Ishikawa (cell line): ENCODE data around the gene SGO1.

Source experiments
- CEBPB ChIP-seq: IDR thresholded peaks from 2 replicates; pipeline ENCODE4 v1.6.1; 2012
- CREB1 ChIP-seq: IDR thresholded peaks from 2 replicates; pipeline ENCODE4 v1.6.1; 2012; ENCODE audit warnings: low read depth
- EGR1 ChIP-seq: IDR thresholded peaks from 2 replicates; pipeline ENCODE4 v1.6.1; 2012
- EP300 ChIP-seq: IDR thresholded peaks from 2 replicates; pipeline ENCODE4 v1.6.1; 2012; ENCODE audit warnings: borderline replicate concordance
- FOXM1 ChIP-seq: IDR thresholded peaks from 2 replicates; pipeline ENCODE4 v1.6.1; 2012; ENCODE audit warnings: low read depth, borderline replicate concordance
- NFIC ChIP-seq: IDR thresholded peaks from 2 replicates; pipeline ENCODE4 v1.6.1; 2012
- RAD21 ChIP-seq: IDR thresholded peaks from 2 replicates; pipeline ENCODE4 v1.6.1; 2012; ENCODE audit warnings: low read depth
- TAF1 ChIP-seq: IDR thresholded peaks from 2 replicates; pipeline ENCODE4 v1.6.1; 2012; ENCODE audit warnings: low read depth, mild to moderate bottlenecking
- TCF12 ChIP-seq: IDR thresholded peaks from 2 replicates; pipeline ENCODE4 v1.6.1; 2012; ENCODE audit warnings: low read depth
- TEAD4 ChIP-seq: IDR thresholded peaks from 2 replicates; pipeline ENCODE4 v1.6.1; 2012
- YY1 ChIP-seq: IDR thresholded peaks from 2 replicates; pipeline ENCODE4 v1.6.1; 2012; ENCODE audit warnings: low read depth
- ZBTB7A ChIP-seq: IDR thresholded peaks from 2 replicates; pipeline ENCODE4 v1.6.1; 2012; ENCODE audit warnings: low read depth
- TF ChIP-seq, protein P1 (sequence below): IDR thresholded peaks from 2 replicates; pipeline ENCODE4 v1.6.1; 2012
- TF ChIP-seq, protein P2 (sequence below): IDR thresholded peaks from 2 replicates; pipeline ENCODE4 v1.6.1; 2012
- TF ChIP-seq, protein P3 (sequence below): IDR thresholded peaks from 2 replicates; pipeline ENCODE4 v1.6.1; 2012; ENCODE audit warnings: low read depth, mild to moderate bottlenecking

Gene SGO1

DNA sequence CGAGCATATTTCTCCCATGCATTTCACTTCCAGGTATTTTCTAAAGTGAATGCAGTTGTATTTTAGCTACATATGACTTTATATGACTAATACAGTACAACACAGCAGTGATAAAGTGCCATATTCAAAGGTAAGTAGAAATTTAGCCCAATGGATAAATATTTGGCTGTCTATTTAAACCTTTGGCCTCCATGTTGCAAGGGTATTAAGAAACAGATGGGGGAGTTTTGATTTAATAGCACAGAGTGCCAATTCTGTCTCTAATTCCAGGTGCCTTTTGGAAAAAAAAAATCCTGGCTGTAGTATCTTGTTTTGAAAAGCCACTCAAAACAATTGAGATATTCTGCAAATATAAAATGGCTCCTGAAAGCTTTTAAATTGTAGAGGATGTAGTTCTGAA is 44.9 kb upstream of the SGO1 start:
- TF ChIP-seq, protein P1, sequence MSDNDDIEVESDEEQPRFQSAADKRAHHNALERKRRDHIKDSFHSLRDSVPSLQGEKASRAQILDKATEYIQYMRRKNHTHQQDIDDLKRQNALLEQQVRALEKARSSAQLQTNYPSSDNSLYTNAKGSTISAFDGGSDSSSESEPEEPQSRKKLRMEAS, result no peak
- TF ChIP-seq CEBPB (no peak), ZBTB7A (no peak), NFIC (no peak), TCF12 (no peak), TAF1 (no peak), CREB1 (no peak), EP300 (no peak)
- TF ChIP-seq, protein P2, sequence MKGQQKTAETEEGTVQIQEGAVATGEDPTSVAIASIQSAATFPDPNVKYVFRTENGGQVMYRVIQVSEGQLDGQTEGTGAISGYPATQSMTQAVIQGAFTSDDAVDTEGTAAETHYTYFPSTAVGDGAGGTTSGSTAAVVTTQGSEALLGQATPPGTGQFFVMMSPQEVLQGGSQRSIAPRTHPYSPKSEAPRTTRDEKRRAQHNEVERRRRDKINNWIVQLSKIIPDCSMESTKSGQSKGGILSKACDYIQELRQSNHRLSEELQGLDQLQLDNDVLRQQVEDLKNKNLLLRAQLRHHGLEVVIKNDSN, result no peak
- TF ChIP-seq, protein P3, sequence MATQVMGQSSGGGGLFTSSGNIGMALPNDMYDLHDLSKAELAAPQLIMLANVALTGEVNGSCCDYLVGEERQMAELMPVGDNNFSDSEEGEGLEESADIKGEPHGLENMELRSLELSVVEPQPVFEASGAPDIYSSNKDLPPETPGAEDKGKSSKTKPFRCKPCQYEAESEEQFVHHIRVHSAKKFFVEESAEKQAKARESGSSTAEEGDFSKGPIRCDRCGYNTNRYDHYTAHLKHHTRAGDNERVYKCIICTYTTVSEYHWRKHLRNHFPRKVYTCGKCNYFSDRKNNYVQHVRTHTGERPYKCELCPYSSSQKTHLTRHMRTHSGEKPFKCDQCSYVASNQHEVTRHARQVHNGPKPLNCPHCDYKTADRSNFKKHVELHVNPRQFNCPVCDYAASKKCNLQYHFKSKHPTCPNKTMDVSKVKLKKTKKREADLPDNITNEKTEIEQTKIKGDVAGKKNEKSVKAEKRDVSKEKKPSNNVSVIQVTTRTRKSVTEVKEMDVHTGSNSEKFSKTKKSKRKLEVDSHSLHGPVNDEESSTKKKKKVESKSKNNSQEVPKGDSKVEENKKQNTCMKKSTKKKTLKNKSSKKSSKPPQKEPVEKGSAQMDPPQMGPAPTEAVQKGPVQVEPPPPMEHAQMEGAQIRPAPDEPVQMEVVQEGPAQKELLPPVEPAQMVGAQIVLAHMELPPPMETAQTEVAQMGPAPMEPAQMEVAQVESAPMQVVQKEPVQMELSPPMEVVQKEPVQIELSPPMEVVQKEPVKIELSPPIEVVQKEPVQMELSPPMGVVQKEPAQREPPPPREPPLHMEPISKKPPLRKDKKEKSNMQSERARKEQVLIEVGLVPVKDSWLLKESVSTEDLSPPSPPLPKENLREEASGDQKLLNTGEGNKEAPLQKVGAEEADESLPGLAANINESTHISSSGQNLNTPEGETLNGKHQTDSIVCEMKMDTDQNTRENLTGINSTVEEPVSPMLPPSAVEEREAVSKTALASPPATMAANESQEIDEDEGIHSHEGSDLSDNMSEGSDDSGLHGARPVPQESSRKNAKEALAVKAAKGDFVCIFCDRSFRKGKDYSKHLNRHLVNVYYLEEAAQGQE, result no peak

DNA sequence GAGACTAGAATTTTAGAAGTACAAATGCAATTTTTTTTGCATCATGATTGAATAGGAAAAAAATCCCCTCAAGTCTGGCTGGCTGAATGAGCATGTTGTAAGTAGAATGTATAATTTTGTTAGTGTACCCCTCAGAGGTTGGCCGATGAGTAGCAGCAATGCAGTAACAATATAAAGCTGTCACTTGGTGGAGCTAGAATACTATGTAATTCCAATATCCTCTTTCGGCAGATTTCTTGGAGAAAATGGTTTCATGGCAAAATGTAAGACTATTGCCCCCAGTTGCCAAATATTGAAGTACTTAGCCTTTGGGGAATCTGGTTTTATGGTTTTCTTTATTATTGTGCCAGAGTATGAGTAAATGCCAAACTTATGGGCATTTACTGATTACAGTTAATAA is 39.8 kb upstream of the SGO1 start:
- TF ChIP-seq CREB1, result no peak
- TF ChIP-seq RAD21, result peak; percentile 57
- TF ChIP-seq, protein P2, result no peak
- no peak for TF ChIP-seq FOXM1

DNA sequence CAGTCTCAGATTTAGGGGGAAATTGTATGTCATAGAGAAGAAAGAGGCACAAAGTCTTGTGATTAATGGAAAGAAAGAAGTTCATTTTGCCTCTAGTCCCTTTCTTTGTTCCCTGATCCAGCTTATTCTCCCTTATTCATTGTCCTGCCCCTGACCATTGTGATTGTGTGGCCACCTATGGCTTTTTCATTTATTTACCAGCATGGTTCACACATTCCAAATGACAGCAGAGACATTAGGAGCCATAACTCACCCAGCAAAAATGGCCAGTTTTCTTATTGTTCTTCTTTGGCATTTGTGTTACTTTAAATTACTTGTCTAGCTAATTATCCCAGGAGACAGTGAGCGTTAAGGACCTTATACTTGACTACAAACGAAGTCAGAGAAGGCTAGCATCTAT is 36.3 kb upstream of the SGO1 start:
- no peak for TF ChIP-seq CEBPB
- TF ChIP-seq TEAD4, result 0 out of 2 replicates have a peak, but pooled peaks have one; percentile 12
- TF ChIP-seq NFIC, result no peak
- no peak for TF ChIP-seq CREB1

DNA sequence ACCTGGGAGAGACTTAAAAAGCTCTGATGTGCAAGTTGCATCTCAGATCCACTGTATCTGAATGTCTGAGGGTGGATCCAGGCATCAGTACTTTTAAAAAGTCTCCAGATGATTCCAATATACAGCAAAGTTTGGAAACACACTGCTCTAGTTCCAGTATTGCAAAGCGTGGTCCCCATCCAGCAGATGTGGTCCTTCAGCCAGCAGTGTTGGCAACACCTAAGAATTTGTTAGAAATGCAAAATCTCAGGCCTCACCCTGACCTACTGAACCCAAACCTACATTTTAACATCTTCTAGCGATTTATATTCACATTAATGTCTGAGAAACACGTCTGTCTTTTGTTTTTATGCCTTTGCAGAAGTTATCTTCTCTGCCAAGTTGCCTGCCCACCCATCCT is 32.2 kb upstream of the SGO1 start:
- TF ChIP-seq TCF12, result no peak
- TF ChIP-seq, protein P3, result no peak
- no peak for TF ChIP-seq EP300
- no peak for TF ChIP-seq EGR1
- no peak for TF ChIP-seq TEAD4
- TF ChIP-seq, protein P2, result no peak
- TF ChIP-seq ZBTB7A, result no peak
- no peak for TF ChIP-seq YY1
- no peak for TF ChIP-seq CEBPB

DNA sequence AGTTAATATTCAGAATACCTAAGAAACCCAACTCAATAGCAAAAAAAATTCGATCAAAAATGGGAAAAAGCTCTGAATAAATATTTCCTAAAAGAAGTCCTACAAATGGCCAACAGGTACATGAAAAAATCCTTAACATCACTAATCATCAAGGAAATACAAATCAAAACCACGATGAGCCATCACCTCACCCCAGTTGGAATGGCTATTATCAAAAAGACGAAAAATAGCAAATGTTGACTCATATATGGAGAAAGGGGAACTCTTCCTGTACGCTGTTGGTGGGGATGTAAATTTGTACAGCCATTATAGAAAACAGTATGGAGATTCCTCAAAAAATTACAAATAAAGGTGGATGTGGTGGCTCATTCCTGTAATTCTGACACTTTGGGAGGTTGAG is 29.6 kb upstream of the SGO1 start:
- TF ChIP-seq TCF12 (no peak), EP300 (no peak), NFIC (no peak), RAD21 (no peak), TAF1 (no peak), ZBTB7A (no peak), TEAD4 (no peak), CEBPB (no peak), CREB1 (no peak), EGR1 (no peak), YY1 (no peak), FOXM1 (no peak)
- TF ChIP-seq, protein P2, result no peak
- TF ChIP-seq, protein P1, result no peak
- TF ChIP-seq, protein P3, result no peak
